IPS-20b (cell line): Measurements from ENCODE around the gene IQSEC3.

Experiments
- H3K27ac ChIP-seq: one replicate; pipeline ENCODE4 v1.5.1; 2013; ENCODE audit warnings: low read length
- H3K27me3 ChIP-seq: 2 replicates; pipeline ENCODE4 v1.6.1; 2013; ENCODE audit warnings: mild to moderate bottlenecking, low read length, inconsistent platforms; ENCODE audit not compliant: insufficient read depth
- H3K36me3 ChIP-seq: 2 replicates; pipeline ENCODE4 v1.6.1; 2013; ENCODE audit warnings: low read depth, mild to moderate bottlenecking, inconsistent platforms, low read length, moderate library complexity; ENCODE audit not compliant: insufficient read depth
- H3K4me1 ChIP-seq: 2 replicates; pipeline ENCODE4 v1.6.1; 2013; ENCODE audit warnings: mild to moderate bottlenecking, control low read depth, inconsistent platforms, low read length, moderate library complexity; ENCODE audit not compliant: insufficient read depth
- H3K4me3 ChIP-seq: 2 replicates; pipeline ENCODE4 v1.5.1; 2013; ENCODE audit warnings: mild to moderate bottlenecking, low read length, inconsistent platforms
- H3K9ac ChIP-seq: 2 replicates; pipeline ENCODE4 v1.6.1; 2013; ENCODE audit warnings: low read depth, mild to moderate bottlenecking, inconsistent platforms, low read length, moderate library complexity
- H3K9me3 ChIP-seq: 2 replicates; pipeline ENCODE4 v1.6.1; 2013; ENCODE audit warnings: mild to moderate bottlenecking, low read depth, low read length, inconsistent platforms; ENCODE audit not compliant: insufficient read depth

IQSEC3 gene

GRCh38 chr12:220946-221550 lies 154.5 kb downstream of the IQSEC3 start:
- H3K36me3 ChIP-seq, result no peaks in the 10 kb centered on the region
- H3K9ac ChIP-seq, result no peak overlapping the region
- peaks cover 7% of the 10 kb centered on the region; the same call in 1 of the 2 replicates for H3K27me3 ChIP-seq

GRCh38 chr12:221736-222135 lies 155.2 kb downstream of the IQSEC3 start:
- Histone ChIP-seq H3K9me3 (no peaks in the 10 kb centered on the region), H3K36me3 (no peaks in the 10 kb centered on the region), H3K9ac (no peak overlapping the region), H3K27me3 (peaks cover 2% of the 10 kb centered on the region; the same call in 1 of the 2 replicates), H3K4me3 (no peak overlapping the region), H3K4me1 (peaks cover 3% of the 10 kb centered on the region; the same call in 1 of the 2 replicates), H3K27ac (no peak overlapping the region)

More at GRCh38 chr12:220946-221550, 154.5 kb downstream of the IQSEC3 start:
- Histone ChIP-seq H3K4me3 (no peak overlapping the region), H3K9me3 (no peaks in the 10 kb centered on the region), H3K4me1 (peaks cover 3% of the 10 kb centered on the region; the same call in 1 of the 2 replicates), H3K27ac (no peak overlapping the region)

- Histone ChIP-seq H3K36me3 (no peaks in the 10 kb centered on the region), H3K4me3 (no peak overlapping the region), H3K27me3 (peaks cover 13% of the 10 kb centered on the region), H3K9me3 (no peaks in the 10 kb centered on the region), H3K9ac (no peak overlapping the region), H3K27ac (no peak overlapping the region), H3K4me1 (peaks cover 3% of the 10 kb centered on the region; the same call in 1 of the 2 replicates)
Observed at GRCh38 chr12:223841-224240, 157.3 kb downstream of the IQSEC3 start.

GRCh38 chr12:224330-224729 lies 157.8 kb downstream of the IQSEC3 start:
- H3K4me3 ChIP-seq, result no peak overlapping the region
- H3K27ac ChIP-seq, result no peak overlapping the region
- H3K9ac ChIP-seq, result no peak overlapping the region
- no peaks in the 10 kb centered on the region for H3K36me3 ChIP-seq
- peaks cover 18% of the 10 kb centered on the region for H3K27me3 ChIP-seq
- no peaks in the 10 kb centered on the region for H3K9me3 ChIP-seq
- peaks cover 3% of the 10 kb centered on the region; the same call in 1 of the 2 replicates for H3K4me1 ChIP-seq

- Histone ChIP-seq H3K27me3 (peaks cover 24% of the 10 kb centered on the region), H3K4me1 (peaks cover 3% of the 10 kb centered on the region; the same call in 1 of the 2 replicates), H3K9me3 (no peaks in the 10 kb centered on the region), H3K9ac (no peak overlapping the region), H3K36me3 (no peaks in the 10 kb centered on the region), H3K4me3 (no peak overlapping the region), H3K27ac (no peak overlapping the region)
Observed at GRCh38 chr12:225012-225411, 158.4 kb downstream of the IQSEC3 start.

GRCh38 chr12:226401-226800 lies 159.8 kb downstream of the IQSEC3 start:
- peaks cover 37% of the 10 kb centered on the region for H3K27me3 ChIP-seq
- no peak overlapping the region for H3K9ac ChIP-seq
- no peaks in the 10 kb centered on the region for H3K36me3 ChIP-seq
- H3K4me1 ChIP-seq, result peaks cover 7% of the 10 kb centered on the region; the same call in 1 of the 2 replicates
- no peak overlapping the region for H3K27ac ChIP-seq
- no peaks in the 10 kb centered on the region for H3K9me3 ChIP-seq
- H3K4me3 ChIP-seq, result no peak overlapping the region

GRCh38 chr12:227286-227915 lies 160.8 kb downstream of the IQSEC3 start:
- Histone ChIP-seq H3K9ac (no peak overlapping the region), H3K27ac (no peak overlapping the region), H3K4me3 (no peak overlapping the region), H3K9me3 (no peaks in the 10 kb centered on the region), H3K4me1 (peaks cover 7% of the 10 kb centered on the region; the same call in 1 of the 2 replicates), H3K36me3 (no peaks in the 10 kb centered on the region), H3K27me3 (peaks cover 46% of the 10 kb centered on the region)
